ENCODE data around the gene RNF208. TPM values are rescaled to one million over a fixed set of nuclear protein-coding genes. Genes with fewer than 3 reads are reported as not detected.

The RNF208 gene
- total RNA-seq, 1 donor from 2014 or later = 4.3 TPM

DNA sequence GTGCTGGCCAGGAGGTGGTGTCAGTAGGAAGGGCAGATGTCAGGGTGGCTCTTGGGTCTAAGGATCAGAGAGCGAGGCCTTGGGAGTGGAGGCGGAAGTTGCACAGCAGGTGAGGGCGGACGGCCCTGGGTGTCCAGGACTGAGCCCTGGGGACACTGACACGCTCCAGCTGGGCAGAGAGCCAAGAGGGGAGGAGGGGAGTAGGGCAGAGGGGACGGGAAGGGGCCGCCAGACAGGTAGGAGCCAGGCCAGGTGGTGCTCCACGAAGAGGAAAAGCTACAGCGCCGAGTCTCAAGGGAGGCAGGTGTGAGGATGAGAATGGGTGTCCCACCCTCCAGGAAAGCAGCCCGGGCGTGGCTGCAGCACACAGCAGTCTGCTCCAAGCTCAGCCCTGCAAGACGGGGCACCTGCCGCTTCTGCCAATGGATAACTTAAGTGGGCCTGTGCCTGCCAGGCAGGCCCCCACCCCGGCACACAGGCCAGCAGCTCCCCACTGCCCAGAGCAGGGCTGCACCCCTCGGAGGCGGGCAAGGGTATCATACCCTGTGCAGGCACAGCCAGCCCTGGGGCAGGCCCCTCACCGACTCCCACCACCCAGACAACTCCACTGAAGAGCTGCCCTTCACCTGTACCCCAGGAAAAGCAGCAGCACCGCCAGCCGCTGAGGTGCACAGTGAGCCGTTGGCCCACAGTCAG lies 26.4 kb downstream of the RNF208 start:
- Mint-ChIP-seq H3K9me3 (ENCODE audit: unreplicated experiment) (no peaks in the 10 kb centered on the region), H3K36me3 (ENCODE audit: low read depth, unreplicated experiment) (no peaks in the 10 kb centered on the region), H3K4me1 (ENCODE audit: low read depth, unreplicated experiment) (peaks cover 8% of the 10 kb centered on the region), H3K4me3 (ENCODE audit: unreplicated experiment) (peak overlapping the region; percentile 64), H3K27ac (ENCODE audit: unreplicated experiment) (no peak overlapping the region), H3K27me3 (ENCODE audit: low read depth, unreplicated experiment) (no peaks in the 10 kb centered on the region)
- Histone ChIP-seq H3K27me3 (ENCODE audit: insufficient read depth, low read length) (no peaks in the 10 kb centered on the region), H3K36me3 (ENCODE audit: insufficient read depth, low read length) (no peaks in the 10 kb centered on the region), H4K20me1 (ENCODE audit: insufficient read depth, low read length) (peaks cover 81% of the 10 kb centered on the region), H3K4me2 (ENCODE audit: low read length) (no peak overlapping the region), H3K9ac (ENCODE audit: low read length) (no peak overlapping the region), H3K4me3 (ENCODE audit: insufficient read depth, low read depth, low read length) (no peak overlapping the region), H2AFZ (ENCODE audit: low read depth, low read length) (no peak overlapping the region), H3K79me2 (ENCODE audit: insufficient read depth, low read length) (peaks cover 68% of the 10 kb centered on the region), H3K9me3 (ENCODE audit: insufficient read depth, low read depth, low read length) (no peaks in the 10 kb centered on the region), H3K4me1 (ENCODE audit: insufficient read depth, low read length) (peaks cover 18% of the 10 kb centered on the region), H3K27ac (ENCODE audit: low read depth, low read length) (no peak overlapping the region)
- TF ChIP-seq EZH2 (IDR thresholded peaks at IDR 0.05; ENCODE audit: insufficient read depth, low read length) (no peak), CTCF (IDR thresholded peaks at IDR 0.05; ENCODE audit: insufficient read depth, low read depth, low read length) (no peak)
- FAIRE-seq (no peak), DNase-seq (ENCODE audit: low read depth) (no peak)

- Histone ChIP-seq H3K9ac (ENCODE audit: low read length) (no peak overlapping the region), H3K4me1 (ENCODE audit: insufficient read depth, low read length) (peaks cover 20% of the 10 kb centered on the region), H2AFZ (ENCODE audit: low read depth, low read length) (no peak overlapping the region), H3K27ac (ENCODE audit: low read depth, low read length) (no peak overlapping the region), H3K4me3 (ENCODE audit: insufficient read depth, low read depth, low read length) (no peak overlapping the region), H3K36me3 (ENCODE audit: insufficient read depth, low read length) (no peaks in the 10 kb centered on the region), H3K27me3 (ENCODE audit: insufficient read depth, low read length) (no peaks in the 10 kb centered on the region), H3K9me3 (ENCODE audit: insufficient read depth, low read depth, low read length) (no peaks in the 10 kb centered on the region), H3K4me2 (ENCODE audit: low read length) (no peak overlapping the region), H3K79me2 (ENCODE audit: insufficient read depth, low read length) (peaks cover 76% of the 10 kb centered on the region), H4K20me1 (ENCODE audit: insufficient read depth, low read length) (peaks cover 88% of the 10 kb centered on the region)
- H3K27ac Mint-ChIP-seq (ENCODE audit: unreplicated experiment) = no peak overlapping the region
- no peak for TF ChIP-seq CTCF (IDR thresholded peaks at IDR 0.05; ENCODE audit: insufficient read depth, low read depth, low read length)
- TF ChIP-seq EZH2 (IDR thresholded peaks at IDR 0.05; ENCODE audit: insufficient read depth, low read length) = no peak
- no peak for FAIRE-seq
- no peaks in the 10 kb centered on the region for H3K9me3 Mint-ChIP-seq (ENCODE audit: unreplicated experiment)
- H3K4me1 Mint-ChIP-seq (ENCODE audit: low read depth, unreplicated experiment) = peaks cover 10% of the 10 kb centered on the region
- no peaks in the 10 kb centered on the region for H3K36me3 Mint-ChIP-seq (ENCODE audit: low read depth, unreplicated experiment)
- H3K4me3 Mint-ChIP-seq (ENCODE audit: unreplicated experiment) = peak overlapping the region; percentile 64
- H3K27me3 Mint-ChIP-seq (ENCODE audit: low read depth, unreplicated experiment) = no peaks in the 10 kb centered on the region
- no peak for DNase-seq (ENCODE audit: low read depth)
These were observed 27.1 kb downstream of the RNF208 start for GRCh38 chr9:137194909-137195308.

DNA sequence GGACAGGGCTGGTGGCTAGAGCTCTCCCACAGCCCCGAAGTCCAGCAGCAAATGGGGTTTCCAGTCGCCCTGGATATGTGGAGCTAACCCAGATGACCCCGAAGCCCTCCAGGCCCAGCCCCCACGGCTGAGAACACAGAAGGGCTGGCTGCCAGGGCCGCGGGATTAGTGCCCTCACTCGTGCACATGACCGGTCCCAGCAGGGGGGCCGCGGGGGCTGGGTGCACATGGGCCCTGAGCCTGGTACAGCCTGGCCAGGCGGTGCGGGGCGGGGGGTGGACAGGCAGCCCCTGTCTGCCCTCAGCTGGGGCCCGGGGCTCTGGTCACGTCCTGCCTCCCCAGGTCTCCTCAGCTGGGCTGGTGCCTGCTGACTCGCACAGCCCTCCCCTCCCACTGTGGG lies 27.7 kb downstream of the RNF208 start:
- DNase-seq (ENCODE audit: low read depth) (no peak), FAIRE-seq (no peak)
- Histone ChIP-seq H4K20me1 (ENCODE audit: insufficient read depth, low read length) (peaks cover 91% of the 10 kb centered on the region), H3K36me3 (ENCODE audit: insufficient read depth, low read length) (no peaks in the 10 kb centered on the region), H3K4me1 (ENCODE audit: insufficient read depth, low read length) (peaks cover 23% of the 10 kb centered on the region), H3K27me3 (ENCODE audit: insufficient read depth, low read length) (no peaks in the 10 kb centered on the region), H3K27ac (ENCODE audit: low read depth, low read length) (no peak overlapping the region), H2AFZ (ENCODE audit: low read depth, low read length) (no peak overlapping the region), H3K9me3 (ENCODE audit: insufficient read depth, low read depth, low read length) (no peaks in the 10 kb centered on the region), H3K79me2 (ENCODE audit: insufficient read depth, low read length) (peaks cover 80% of the 10 kb centered on the region), H3K4me2 (ENCODE audit: low read length) (no peak overlapping the region), H3K4me3 (ENCODE audit: insufficient read depth, low read depth, low read length) (no peak overlapping the region), H3K9ac (ENCODE audit: low read length) (no peak overlapping the region)
- Mint-ChIP-seq H3K36me3 (ENCODE audit: low read depth, unreplicated experiment) (no peaks in the 10 kb centered on the region), H3K4me1 (ENCODE audit: low read depth, unreplicated experiment) (peaks cover 10% of the 10 kb centered on the region), H3K4me3 (ENCODE audit: unreplicated experiment) (no peak overlapping the region), H3K27ac (ENCODE audit: unreplicated experiment) (no peak overlapping the region), H3K27me3 (ENCODE audit: low read depth, unreplicated experiment) (no peaks in the 10 kb centered on the region), H3K9me3 (ENCODE audit: unreplicated experiment) (no peaks in the 10 kb centered on the region)
- TF ChIP-seq CTCF (IDR thresholded peaks at IDR 0.05; ENCODE audit: insufficient read depth, low read depth, low read length) = no peak
- TF ChIP-seq EZH2 (IDR thresholded peaks at IDR 0.05; ENCODE audit: insufficient read depth, low read length) = no peak
